Endodermal cell (in vitro differentiated cells): ENCODE data around the gene CTIF. TPM values are rescaled to one million over a fixed set of nuclear protein-coding genes. Genes with fewer than 3 reads are reported as not detected.

Experiments
- DNase-seq: peaks from one replicate; pipeline ENCODE4 v3.0.0-alpha.2; 2017
- H3K27ac ChIP-seq: 2 replicates; pipeline ENCODE4 v1.5.1; 2013; ENCODE audit warnings: mild to moderate bottlenecking, low read depth, low read length, moderate library complexity
- H3K27me3 ChIP-seq: 2 replicates; pipeline ENCODE4 v1.6.1; 2013; ENCODE audit warnings: mild to moderate bottlenecking, low read length, moderate library complexity; ENCODE audit not compliant: insufficient read depth, control insufficient read depth, poor library complexity, severe bottlenecking
- H3K36me3 ChIP-seq: 2 replicates; pipeline ENCODE4 v1.7.0; 2013; ENCODE audit warnings: mild to moderate bottlenecking, low read length, moderate library complexity; ENCODE audit not compliant: control insufficient read depth, insufficient read depth
- H3K4me1 ChIP-seq: one replicate; pipeline ENCODE4 v1.7.0; 2013; ENCODE audit warnings: low read length; ENCODE audit not compliant: control insufficient read depth, insufficient read depth
- H3K4me3 ChIP-seq: 2 replicates; pipeline ENCODE4 v1.5.1; 2013; ENCODE audit warnings: mild to moderate bottlenecking, low read length, moderate library complexity
- H3K9ac ChIP-seq: 2 replicates; pipeline ENCODE4 v1.6.1; 2013; ENCODE audit warnings: mild to moderate bottlenecking, low read length, moderate library complexity; ENCODE audit not compliant: poor library complexity, severe bottlenecking; ENCODE audit errors: extremely low read depth
- H3K9me3 ChIP-seq: 2 replicates; pipeline ENCODE4 v1.6.1; 2013; ENCODE audit warnings: mild to moderate bottlenecking, low read length, moderate library complexity; ENCODE audit not compliant: control insufficient read depth
- H3K27ac Mint-ChIP-seq: 2 replicates; pipeline ENCODE4 v1.8.0; 2020; ENCODE audit warnings: mixed read lengths
- H3K27me3 Mint-ChIP-seq: 2 replicates; pipeline ENCODE4 v1.8.0; 2021; ENCODE audit warnings: mild to moderate bottlenecking, mixed read lengths; ENCODE audit not compliant: insufficient read depth
- H3K36me3 Mint-ChIP-seq: 2 replicates; pipeline ENCODE4 v1.8.0; 2020; ENCODE audit warnings: low read depth, mixed read lengths
- H3K4me1 Mint-ChIP-seq: 2 replicates; pipeline ENCODE4 v1.8.0; 2020; ENCODE audit warnings: mixed read lengths
- H3K4me3 Mint-ChIP-seq: 2 replicates; pipeline ENCODE4 v1.8.0; 2020; ENCODE audit warnings: mild to moderate bottlenecking, moderate library complexity, mixed read lengths
- H3K9me3 Mint-ChIP-seq: 2 replicates; pipeline ENCODE4 v1.8.0; 2020; ENCODE audit warnings: mild to moderate bottlenecking, mixed read lengths
- CTCF ChIP-seq: fragments of 200-600 bp; sonication (generic); conservative IDR thresholded peaks from 2 replicates; pipeline ENCODE4 v1.5.0; 2021; ENCODE audit warnings: antibody characterized with exemption, mild to moderate bottlenecking
- WGBS, 2 experiments: methylation state at CpG; one replicate each; pipeline versions ENCODE4 v1.1.5 to v1.1.7; 2013; ENCODE audit warnings: missing lambda C conversion rate in 2 of 2, mixed read lengths in 1 of 2; ENCODE audit not compliant: insufficient coverage in 1 of 2, insufficient read length in 1 of 2; 5-methylcytosine and 5-hydroxymethylcytosine counted together
- total RNA-seq, 2 donors: library from RNA; stranded (reverse); fragmentation: NEBNext Ultra II Directional in 1 of 2; extraction: Animal tissue kit (Norgen Biotek cat#: 25700) in 1 of 2; gene quantifications; 2 replicates in 1 of 2; 3 replicates in 1 of 2; pipeline ENCODE4 v1.2.1, GENCODE V29; 2021

Gene CTIF
- total RNA-seq, 2 donors from 2014 or later: 33.8 to 41.6 TPM

- no peaks in the 10 kb centered on the region for H3K36me3 ChIP-seq
- Mint-ChIP-seq H3K4me3 (no peak overlapping the region), H3K27me3 (no peaks in the 10 kb centered on the region), H3K4me1 (peaks cover 46% of the 10 kb centered on the region), H3K27ac (no peak overlapping the region), H3K36me3 (no peaks in the 10 kb centered on the region), H3K9me3 (no peaks in the 10 kb centered on the region)
- no peak overlapping the region for H3K9ac ChIP-seq
- WGBS, 2 experiments: 91 to 93% methylated on average over 4 to 11 of the region's 11 CpGs
- no peak for TF ChIP-seq CTCF
- no peaks in the 10 kb centered on the region for H3K9me3 ChIP-seq
- peaks cover 21% of the 10 kb centered on the region for H3K4me1 ChIP-seq
- H3K27me3 ChIP-seq: no peaks in the 10 kb centered on the region
- no peak for DNase-seq
- H3K4me3 ChIP-seq: no peak overlapping the region
- peak overlapping the region; percentile 18 for H3K27ac ChIP-seq
These were observed 309.1 kb downstream of the CTIF start for GRCh38 chr18:48847807-48848486.

- DNase-seq: no peak
- H3K27ac Mint-ChIP-seq: no peak overlapping the region
- H3K4me3 Mint-ChIP-seq: no peak overlapping the region
- Histone ChIP-seq H3K27me3 (no peaks in the 10 kb centered on the region), H3K27ac (no peak overlapping the region), H3K9me3 (no peaks in the 10 kb centered on the region), H3K4me3 (no peak overlapping the region), H3K36me3 (no peaks in the 10 kb centered on the region), H3K9ac (no peak overlapping the region), H3K4me1 (peaks cover 14% of the 10 kb centered on the region)
- 71 to 88% methylated on average over 9 to 13 of the region's 13 CpGs for WGBS, 2 experiments
- no peak for TF ChIP-seq CTCF
- no peaks in the 10 kb centered on the region for H3K27me3 Mint-ChIP-seq
- no peaks in the 10 kb centered on the region for H3K9me3 Mint-ChIP-seq
- no peaks in the 10 kb centered on the region for H3K36me3 Mint-ChIP-seq
- peaks cover 39% of the 10 kb centered on the region for H3K4me1 Mint-ChIP-seq
These were observed 309.9 kb downstream of the CTIF start for GRCh38 chr18:48848641-48849143.

- Histone ChIP-seq H3K9me3 (no peaks in the 10 kb centered on the region), H3K27me3 (no peaks in the 10 kb centered on the region), H3K4me1 (peaks cover 14% of the 10 kb centered on the region), H3K4me3 (no peak overlapping the region), H3K9ac (no peak overlapping the region), H3K36me3 (no peaks in the 10 kb centered on the region), H3K27ac (peak overlapping the region; percentile 82)
- H3K27ac Mint-ChIP-seq: peak overlapping the region; percentile 74
- no peaks in the 10 kb centered on the region for H3K9me3 Mint-ChIP-seq
- H3K27me3 Mint-ChIP-seq: no peaks in the 10 kb centered on the region
- no peak for TF ChIP-seq CTCF
- peak; percentile 78 for DNase-seq
- 53 to 68% methylated on average over 10 to 17 of the region's 17 CpGs for WGBS, 2 experiments
- no peak overlapping the region for H3K4me3 Mint-ChIP-seq
- no peaks in the 10 kb centered on the region for H3K36me3 Mint-ChIP-seq
- peaks cover 38% of the 10 kb centered on the region for H3K4me1 Mint-ChIP-seq
These were observed 312.2 kb downstream of the CTIF start for GRCh38 chr18:48850822-48851598.
